ENCODE measurements around the gene GRPEL1. TPM values are rescaled to one million over a fixed set of nuclear protein-coding genes. Genes with fewer than 3 reads are reported as not detected.

GRPEL1 gene
- total and polyA plus RNA-seq, 2 of the 13 experiments (the other 11 are each of a cell fraction or from before 2014, with no cell fraction given) = 32.3 to 141 TPM

GRCh38 chr4:7043284-7044136, 24.4 kb downstream of the GRPEL1 start, which contains the start of gene TADA2B (continued):
- TF ChIP-seq ZNF691 (CRISPR knock-in tag; IDR thresholded peaks at IDR 0.05; ENCODE audit: borderline replicate concordance, low read depth) = no peak
- TF ChIP-seq SP1 (IDR thresholded peaks at IDR 0.05) = no peak
- no peak for TF ChIP-seq SP1 (CRISPR knock-in tag; IDR thresholded peaks at IDR 0.05)
- TF ChIP-seq GMEB1 (CRISPR knock-in tag; IDR thresholded peaks at IDR 0.05; ENCODE audit: borderline replicate concordance) = no peak
- TF ChIP-seq ZNF430 (CRISPR knock-in tag; IDR thresholded peaks at IDR 0.05) = no peak
- no peak for TF ChIP-seq ZHX2 (IDR thresholded peaks at IDR 0.05; ENCODE audit: low read depth)
- TF ChIP-seq ZHX2 (CRISPR knock-in tag; IDR thresholded peaks at IDR 0.05; ENCODE audit: borderline replicate concordance) = no peak
- no peak for TF ChIP-seq SMARCE1 (IDR thresholded peaks at IDR 0.05; ENCODE audit: borderline replicate concordance)
- TF ChIP-seq ZNF3 (CRISPR knock-in tag; IDR thresholded peaks at IDR 0.05) = no peak
- TF ChIP-seq ZNF260 (CRISPR knock-in tag; IDR thresholded peaks at IDR 0.05; ENCODE audit: borderline replicate concordance, low read depth) = no peak
- TF ChIP-seq RBFOX2 (IDR thresholded peaks at IDR 0.05; ENCODE audit: low read depth, low read length) = peak; percentile 75
- no peak for TF ChIP-seq ZNF264 (CRISPR knock-in tag; IDR thresholded peaks at IDR 0.05)
- no peak for TF ChIP-seq AFF4 (CRISPR knock-in tag; IDR thresholded peaks at IDR 0.05)
- no peak for TF ChIP-seq ZSCAN5A (CRISPR knock-in tag; IDR thresholded peaks at IDR 0.05; ENCODE audit: borderline replicate concordance)
- TF ChIP-seq CREM (IDR thresholded peaks at IDR 0.05) = no peak
- no peak for TF ChIP-seq CREM (CRISPR knock-in tag; IDR thresholded peaks at IDR 0.05)

Measured in HepG2 (cell line).